A549 (cell line): Measurements from ENCODE around the gene PLA1A. TPM values are rescaled to one million over a fixed set of nuclear protein-coding genes. Genes with fewer than 3 reads are reported as not detected.

Experiments used
- ATAC-seq, 2 experiments: fragments of 200-7000 bp in 1 of 2; fragments of >200 bp in 1 of 2; cut with Nextera tagmentation in 1 of 2; cut with Tn5 transposase in 1 of 2; 3 replicates each; pipeline versions ENCODE4 v1.8.0 to v1.9.1; 2018 to 2020; ENCODE audit warnings: mild to moderate bottlenecking in 1 of 2, moderate library complexity in 1 of 2
- CTCF ChIA-PET: fragments of 300-600 bp; sonication (Branson Sonifier 250); formaldehyde crosslinking; extraction: SDS; loops from one replicate; lab custom pipeline; 2021; ENCODE audit warnings: antibody characterized with exemption, inconsistent platforms; lab: Yijun Ruan, JAX
- POLR2A ChIA-PET: fragments of 350-600 bp; formaldehyde crosslinking; extraction: SDS; loops from one replicate; lab custom pipeline; 2021; ENCODE audit warnings: antibody characterized with exemption, inconsistent platforms; lab: Yijun Ruan, JAX
- DNase-seq, 2 experiments: peaks; one replicate each; pipeline versions ENCODE4 v3.0.0 to v3.0.0-alpha.2; 2011 to 2016; ENCODE audit warnings: low read depth in 1 of 2, low spot score in 1 of 2
- FAIRE-seq: peaks from 2 replicates; lab custom pipeline; 2011; peaks lifted over from hg19 to GRCh38; lab: Jason Lieb, UNC
- H3K27ac ChIP-seq, 2 experiments: fragments of >200 bp; sonication (Bioruptor Twin); formaldehyde crosslinking; 3 replicates each; pipeline ENCODE4 v1.5.1; 2016 to 2017
- H3K4me1 ChIP-seq: fragments of >200 bp; sonication (Bioruptor Twin); formaldehyde crosslinking; 3 replicates; pipeline ENCODE4 v1.6.1; 2016
- H3K4me2 ChIP-seq: fragments of >200 bp; sonication (Bioruptor Twin); formaldehyde crosslinking; 3 replicates; pipeline ENCODE4 v1.6.1; 2016
- H3K4me3 ChIP-seq: fragments of >200 bp; sonication (Bioruptor Twin); formaldehyde crosslinking; 3 replicates; pipeline ENCODE4 v1.5.1; 2016
- H3K9me3 ChIP-seq: fragments of >200 bp; sonication (Bioruptor Twin); formaldehyde crosslinking; 3 replicates; pipeline ENCODE4 v1.6.1; 2016
- CTCF ChIP-seq: fragments of >200 bp; sonication (Bioruptor Twin); formaldehyde crosslinking; IDR thresholded peaks from 3 replicates; pipeline ENCODE4 v1.5.1; 2016
- EHF ChIP-seq: fragments of 250-450 bp; sonication (Bioruptor Pico); IDR thresholded peaks from 2 replicates; pipeline ENCODE4 v1.5.0; 2020; ENCODE audit warnings: mild to moderate bottlenecking
- ESRRA ChIP-seq: fragments of 150-350 bp; IDR thresholded peaks from 2 replicates; pipeline ENCODE4 v1.6.1; 2014; ENCODE audit warnings: mild to moderate bottlenecking, low read length, borderline replicate concordance
- FOSB ChIP-seq: fragments of 250-450 bp; sonication (Bioruptor Pico); IDR thresholded peaks from 2 replicates; pipeline ENCODE4 v1.5.0; 2020; ENCODE audit warnings: mild to moderate bottlenecking, moderate library complexity
- GATA3 ChIP-seq: IDR thresholded peaks from 2 replicates; pipeline ENCODE4 v1.6.1; 2012; ENCODE audit warnings: borderline replicate concordance
- HES2 ChIP-seq: fragments of >200 bp; sonication (Bioruptor Twin); formaldehyde crosslinking; IDR thresholded peaks from 2 replicates; pipeline ENCODE4 v1.6.1; 2016
- HOXB13 ChIP-seq: fragments of 250-450 bp; sonication (Bioruptor Pico); IDR thresholded peaks from 2 replicates; pipeline ENCODE4 v1.5.0; 2020; ENCODE audit warnings: low read depth, mild to moderate bottlenecking, moderate library complexity
- HOXB5 ChIP-seq: fragments of 250-450 bp; sonication (Bioruptor Pico); IDR thresholded peaks from 2 replicates; pipeline ENCODE4 v1.5.0; 2020; ENCODE audit warnings: mild to moderate bottlenecking, moderate library complexity
- JUNB ChIP-seq: fragments of >200 bp; sonication (Bioruptor Twin); formaldehyde crosslinking; IDR thresholded peaks from 2 replicates; pipeline ENCODE4 v1.6.1; 2016
- MAX ChIP-seq: IDR thresholded peaks from 2 replicates; pipeline ENCODE4 v1.6.1; 2012
- PBX3 ChIP-seq: IDR thresholded peaks from 2 replicates; pipeline ENCODE4 v1.6.1; 2012
- POLR2A ChIP-seq: IDR thresholded peaks from 2 replicates; pipeline ENCODE4 v1.6.1; 2012; ENCODE audit warnings: mild to moderate bottlenecking, low read length
- RNF2 ChIP-seq: fragments of 200-600 bp; sonication (generic); IDR thresholded peaks from 2 replicates; pipeline ENCODE4 v1.6.1; 2016; ENCODE audit warnings: low read depth, mild to moderate bottlenecking, antibody characterized with exemption, moderate library complexity, borderline replicate concordance
- TFCP2L1 ChIP-seq: fragments of 250-450 bp; sonication (Bioruptor Pico); IDR thresholded peaks from 2 replicates; pipeline ENCODE4 v1.5.0; 2021; ENCODE audit warnings: mild to moderate bottlenecking
- TP53 ChIP-seq: fragments of 250-450 bp; sonication (Bioruptor Pico); IDR thresholded peaks from 2 replicates; pipeline ENCODE4 v1.5.0; 2021; ENCODE audit warnings: mild to moderate bottlenecking, moderate library complexity
- ZNF302 ChIP-seq: fragments of 250-450 bp; sonication (Bioruptor Pico); IDR thresholded peaks from 2 replicates; pipeline ENCODE4 v1.9.0; 2021; ENCODE audit warnings: inconsistent platforms, mild to moderate bottlenecking, moderate library complexity
- WGBS: methylation state at CpG from one replicate; pipeline ENCODE4 v1.1.6; 2017; ENCODE audit errors: missing lambda C conversion rate; 5-methylcytosine and 5-hydroxymethylcytosine counted together
- polyA plus RNA-seq, 4 experiments: library from polyadenylated mRNA; depleted of rRNA in 3 of 4; stranded (reverse); fragments of >200 nt; fragmentation: RNase III in 1 of 4; extraction: RNeasy Plus Mini Kit Qiagen cat#74134 plus additional on column Dnase treatment in 1 of 4; gene quantifications; 2 replicates in 3 of 4; 3 replicates in 1 of 4; pipeline ENCODE4 v1.2.3, GENCODE V29; 2011 to 2017

PLA1A gene
- polyA plus RNA-seq, 2 of the 4 experiments (the other 2 are of a cell fraction) = 0.17 to 0.18 TPM

GRCh38 chr3:119660474-119661440 is 63.1 kb downstream of the PLA1A start, which contains the start of gene POPDC2:
POPDC2 (minus strand) TSS chr3:119660589; CDS start chr3:119660423, 166 bp downstream.
- no peak for FAIRE-seq
- no peak within 1 kb of the TSS for H3K4me2 ChIP-seq
- 84% methylated on average over 9 of the region's 9 CpGs for WGBS
- peaks cover 8% of the 10 kb centered on the region for H3K4me1 ChIP-seq
- TF ChIP-seq GATA3 = no peak
- TF ChIP-seq MAX = no peak
- no peak for TF ChIP-seq ESRRA
- TF ChIP-seq TP53 = no peak
- no peak for TF ChIP-seq FOSB (CRISPR knock-in tag)
- no peak for TF ChIP-seq HES2
- TF ChIP-seq, all 56 proteins: peak for 0
- Histone ChIP-seq H3K4me3 (no peak within 1 kb of the TSS), H3K9me3 (no peaks in the 10 kb centered on the region), H3K27ac (no peak within 1 kb of the TSS)
- POLR2A ChIA-PET = no interaction called here
- CTCF ChIA-PET = interaction anchor here (0.6 to 2.2 kb wide), 3 partner anchors 21 to 776 kb away, joined by 3 to 5 read pairs (median 5); no protein-coding TSS in a partner anchor
- ATAC-seq = no peak
- DNase-seq = no peak

GRCh38 chr3:119662604-119663373 is 65.1 kb downstream of the PLA1A start:
- Histone ChIP-seq H3K4me2 (no peak overlapping the region), H3K4me3 (no peak overlapping the region), H3K9me3 (no peaks in the 10 kb centered on the region), H3K27ac (no peak overlapping the region; a peak in 1 of 6 replicates), H3K4me1 (peaks cover 8% of the 10 kb centered on the region)
- ATAC-seq (no peak), FAIRE-seq (no peak), DNase-seq (no peak)
- TF ChIP-seq JUNB (no peak), EHF (CRISPR knock-in tag) (no peak), RNF2 (no peak), ZNF302 (CRISPR knock-in tag) (no peak), CTCF (no peak)
- POLR2A ChIA-PET = interaction anchor here (0.8 to 1.0 kb wide), 2 partner anchors 13 to 19 kb away, joined by 3 read pairs; no protein-coding TSS in a partner anchor
- 61% methylated on average over 1 of the region's 1 CpG for WGBS
- CTCF ChIA-PET = interaction anchor here (1.0 to 1.3 kb wide), 3 partner anchors 18 to 162 kb away, joined by 3 to 4 read pairs (median 4); no protein-coding TSS in a partner anchor

- FAIRE-seq (no peak), ATAC-seq (no peak), DNase-seq (no peak)
- ChIA-PET CTCF (interaction anchor here (1.9 kb wide), 1 partner anchor 18 kb away, joined by 10 read pairs; no protein-coding TSS in a partner anchor), POLR2A (interaction anchor here (0.6 to 0.8 kb wide), 2 partner anchors 21 to 686 kb away, joined by 3 to 4 read pairs; no protein-coding TSS in a partner anchor)
- Histone ChIP-seq H3K4me2 (no peak overlapping the region), H3K4me3 (no peak overlapping the region), H3K27ac (no peak overlapping the region), H3K9me3 (no peaks in the 10 kb centered on the region), H3K4me1 (peaks cover 8% of the 10 kb centered on the region)
- 79% methylated on average over 2 of the region's 2 CpGs for WGBS
- TF ChIP-seq POLR2A = no peak
- TF ChIP-seq ZNF302 (CRISPR knock-in tag) = no peak
- TF ChIP-seq EHF (CRISPR knock-in tag) = no peak
- TF ChIP-seq HOXB13 (CRISPR knock-in tag) = no peak
- TF ChIP-seq TP53 = no peak
- TF ChIP-seq RNF2 = no peak
- TF ChIP-seq HOXB5 (CRISPR knock-in tag) = no peak
- TF ChIP-seq TFCP2L1 (CRISPR knock-in tag) = no peak
- TF ChIP-seq JUNB = no peak
- no peak for TF ChIP-seq ESRRA
- TF ChIP-seq PBX3 = no peak
Measured at GRCh38 chr3:119663885-119664284, 66.2 kb downstream of the PLA1A start.
